H1 (cell line): ENCODE measurements around the gene INPP5A. TPM values are rescaled to one million over a fixed set of nuclear protein-coding genes. Genes with fewer than 3 reads are reported as not detected.

Source experiments
- CTCF ChIA-PET: fragments of 300-600 bp; sonication (Branson Sonifier 250); formaldehyde crosslinking; loops from one replicate; lab custom pipeline; 2021; ENCODE audit not compliant: partially characterized antibody; lab: Charles Lee
- POLR2A ChIA-PET: fragments of 300-600 bp; sonication (Branson Sonifier 250); formaldehyde crosslinking; loops from one replicate; lab custom pipeline; 2021; ENCODE audit warnings: inconsistent platforms; ENCODE audit not compliant: partially characterized antibody; lab: Charles Lee
- DNase-seq, 2 experiments: peaks; one replicate each; pipeline versions ENCODE4 v3.0.0 to v3.0.0-alpha.2; 2010 to 2022; ENCODE audit warnings: low spot score in 2 of 2, low read depth in 1 of 2, mixed read lengths in 1 of 2
- FAIRE-seq: peaks from 2 replicates; lab custom pipeline; 2011; peaks lifted over from hg19 to GRCh38; lab: Jason Lieb, UNC
- H2AFZ ChIP-seq: 2 replicates; pipeline ENCODE4 v1.8.1; 2012; ENCODE audit warnings: low read length, inconsistent platforms
- H2AK5ac ChIP-seq: 2 replicates; pipeline ENCODE4 v1.6.1; 2013; ENCODE audit warnings: low read depth, low read length
- H2BK120ac ChIP-seq: replicated peaks from 2 replicates; pipeline ENCODE3; 2013; ENCODE audit warnings: low read depth, low read length, inconsistent platforms
- H2BK12ac ChIP-seq: 2 replicates; pipeline ENCODE4 v1.6.1; 2013; ENCODE audit warnings: low read depth, low read length
- H2BK15ac ChIP-seq: 2 replicates; pipeline ENCODE4 v1.6.1; 2013; ENCODE audit warnings: low read length
- H2BK20ac ChIP-seq: 2 replicates; pipeline ENCODE4 v1.6.1; 2013; ENCODE audit warnings: low read length
- H2BK5ac ChIP-seq: 2 replicates; pipeline ENCODE4 v1.6.1; 2013; ENCODE audit warnings: low read depth, low read length
- H3K14ac ChIP-seq: 2 replicates; pipeline ENCODE4 v1.6.1; 2013; ENCODE audit warnings: inconsistent platforms; ENCODE audit not compliant: insufficient read length
- H3K18ac ChIP-seq: 2 replicates; pipeline ENCODE4 v1.6.1; 2013; ENCODE audit warnings: low read length; ENCODE audit errors: extremely low read depth
- H3K23ac ChIP-seq: 2 replicates; pipeline ENCODE4 v1.6.1; 2013; ENCODE audit warnings: inconsistent platforms; ENCODE audit not compliant: insufficient read length
- H3K23me2 ChIP-seq: 2 replicates; pipeline ENCODE4 v1.6.1; 2013; ENCODE audit warnings: low read depth, low read length
- H3K27ac ChIP-seq: 2 replicates; pipeline ENCODE4 v1.6.1; 2011; ENCODE audit warnings: low read depth, low read length, inconsistent platforms
- H3K27me3 ChIP-seq, 4 experiments: replicated peaks in 1 of 4; 1 replicate in 1 of 4; 2 replicates in 3 of 4; pipeline versions ENCODE4 v1.6.1 to v1.8.1; 2011 to 2013; ENCODE audit warnings: low read length in 3 of 4, mild to moderate bottlenecking in 3 of 4, inconsistent platforms in 2 of 4, mixed read lengths in 2 of 4, moderate library complexity in 1 of 4; ENCODE audit not compliant: control insufficient read depth in 3 of 4, insufficient read depth in 3 of 4; ENCODE audit errors: extremely low read depth in 1 of 4
- H3K36me3 ChIP-seq, 4 experiments: 2 replicates each; pipeline versions ENCODE4 v1.6.1 to v1.8.1; 2011 to 2013; ENCODE audit warnings: mild to moderate bottlenecking in 4 of 4, low read length in 3 of 4, moderate library complexity in 2 of 4, control low read depth in 1 of 4, inconsistent platforms in 1 of 4; ENCODE audit not compliant: insufficient read depth in 4 of 4, control insufficient read depth in 2 of 4
- H3K4ac ChIP-seq: replicated peaks from 2 replicates; pipeline ENCODE3; 2013; ENCODE audit warnings: low read length, low read depth, mixed read lengths, inconsistent platforms; ENCODE audit not compliant: insufficient read length
- H3K4me1 ChIP-seq, 4 experiments: replicated peaks in 1 of 4; 1 replicate in 1 of 4; 2 replicates in 3 of 4; pipeline versions ENCODE4 v1.6.1 to v1.8.1; 2011 to 2013; ENCODE audit warnings: low read length in 3 of 4, inconsistent platforms in 2 of 4, mixed read lengths in 1 of 4; ENCODE audit not compliant: insufficient read depth in 4 of 4, control insufficient read depth in 3 of 4
- H3K4me2 ChIP-seq, 2 experiments: 2 replicates each; pipeline versions ENCODE4 v1.6.1 to v1.8.1; 2011 to 2013; ENCODE audit warnings: low read depth in 2 of 2, low read length in 2 of 2, control low read depth in 1 of 2, inconsistent platforms in 1 of 2, mild to moderate bottlenecking in 1 of 2; ENCODE audit not compliant: insufficient read depth in 1 of 2
- H3K4me3 ChIP-seq, 4 experiments: fragments of 200-600, 300-600 bp in 1 of 4; sonication (generic), shearing (Covaris generic), sonication (Bioruptor Twin) in 1 of 4; 2 replicates each; pipeline versions ENCODE4 v1.5.1 to v1.8.1; 2011 to 2016; ENCODE audit warnings: low read length in 4 of 4, low read depth in 3 of 4, control low read depth in 2 of 4, inconsistent platforms in 2 of 4, mild to moderate bottlenecking in 2 of 4, mixed read lengths in 1 of 4, moderate library complexity in 1 of 4; ENCODE audit not compliant: insufficient read depth in 2 of 4; ENCODE audit errors: extremely low read depth in 1 of 4
- H3K56ac ChIP-seq: replicated peaks from 2 replicates; pipeline ENCODE3; 2013; ENCODE audit warnings: low read depth, mild to moderate bottlenecking, mixed read lengths, low read length, inconsistent platforms; ENCODE audit not compliant: insufficient read length
- H3K79me1 ChIP-seq: 2 replicates; pipeline ENCODE4 v1.6.1; 2013; ENCODE audit warnings: low read depth, low read length, control low read depth
- H3K79me2 ChIP-seq, 2 experiments: 2 replicates each; pipeline versions ENCODE4 v1.6.1 to v1.8.1; 2012 to 2013; ENCODE audit warnings: low read length in 2 of 2, mild to moderate bottlenecking in 2 of 2, inconsistent platforms in 1 of 2; ENCODE audit not compliant: insufficient read depth in 2 of 2, control insufficient read depth in 1 of 2
- H3K9ac ChIP-seq, 4 experiments: replicated peaks in 1 of 4; 1 replicate in 1 of 4; 2 replicates in 3 of 4; pipeline versions ENCODE4 v1.6.1 to v1.8.1; 2011 to 2013; ENCODE audit warnings: low read depth in 3 of 4, low read length in 3 of 4, control low read depth in 2 of 4, mild to moderate bottlenecking in 2 of 4, moderate library complexity in 2 of 4, inconsistent platforms in 1 of 4; ENCODE audit errors: extremely low read depth in 1 of 4
- H3K9me3 ChIP-seq, 2 experiments: 2 replicates each; pipeline versions ENCODE4 v1.6.1 to v1.8.1; 2012 to 2013; ENCODE audit warnings: mild to moderate bottlenecking in 2 of 2, moderate library complexity in 2 of 2, control low read depth in 1 of 2, inconsistent platforms in 1 of 2, low read depth in 1 of 2, low read length in 1 of 2, mixed read lengths in 1 of 2; ENCODE audit not compliant: insufficient read depth in 2 of 2
- H4K20me1 ChIP-seq, 2 experiments: replicated peaks in 1 of 2; 2 replicates each; pipeline versions ENCODE3 to v1.8.1; 2011 to 2013; ENCODE audit warnings: inconsistent platforms in 2 of 2, low read length in 2 of 2, mild to moderate bottlenecking in 1 of 2; ENCODE audit not compliant: insufficient read depth in 2 of 2, control insufficient read depth in 1 of 2
- H4K5ac ChIP-seq: 2 replicates; pipeline ENCODE4 v1.6.1; 2013; ENCODE audit warnings: low read length, low read depth, mixed read lengths, inconsistent platforms; ENCODE audit not compliant: insufficient read length
- H4K8ac ChIP-seq: 2 replicates; pipeline ENCODE4 v1.8.0; 2013; ENCODE audit warnings: mild to moderate bottlenecking, moderate library complexity, low read length, inconsistent platforms; ENCODE audit not compliant: insufficient read depth; ENCODE audit errors: extremely low read depth
- H4K91ac ChIP-seq: replicated peaks from 2 replicates; pipeline ENCODE3; 2013; ENCODE audit warnings: low read length, mixed read lengths, inconsistent platforms; ENCODE audit not compliant: insufficient read length
- BACH1 ChIP-seq: IDR thresholded peaks from 2 replicates; pipeline ENCODE4 v1.6.1; 2012; ENCODE audit warnings: low read length, improper control_type of control experiment
- RXRA ChIP-seq: IDR thresholded peaks from 2 replicates; pipeline ENCODE4 v1.6.1; 2011; ENCODE audit warnings: low read depth, mild to moderate bottlenecking, low read length, moderate library complexity; ENCODE audit not compliant: insufficient read depth
- WGBS, 2 experiments: shearing (Covaris generic) in 1 of 2; methylation state at CpG; one replicate each; pipeline versions ENCODE4 v1.1.6 to v1.1.7; 2013 to 2015; ENCODE audit warnings: low lambda C conversion rate in 2 of 2, mixed read lengths in 2 of 2, inconsistent platforms in 1 of 2, low coverage in 1 of 2, missing lambda C conversion rate in 1 of 2; ENCODE audit not compliant: insufficient replicate concordance in 2 of 2, insufficient coverage in 1 of 2, insufficient read length in 1 of 2; ENCODE audit errors: extremely low coverage in 1 of 2, missing lambda C conversion rate in 1 of 2; 5-methylcytosine and 5-hydroxymethylcytosine counted together
- polyA plus RNA-seq, 7 experiments: library from polyadenylated mRNA; depleted of rRNA in 3 of 7; stranded (reverse) in 5 of 7; unstranded in 2 of 7; fragments of >200 nt in 5 of 7; fragments of 200-250 nt in 2 of 7; gene quantifications; 1 replicate in 5 of 7; 2 replicates in 1 of 7; 4 replicates in 1 of 7; pipeline versions ENCODE4 v1.2.1 to v1.2.3, GENCODE V29; 2011 to 2013; ENCODE audit warnings: missing spikeins in 2 of 7, mixed read lengths in 2 of 7
- total RNA-seq: library from RNA; stranded (reverse); fragmentation: NEBNext Ultra II Directional; extraction: Animal tissue kit (Norgen Biotek cat#: 25700); gene quantifications from 2 replicates; pipeline ENCODE4 v1.2.1, GENCODE V29; 2021

Gene INPP5A
- total and polyA plus RNA-seq, 2 of the 8 experiments (the other 6 are each of a cell fraction or from before 2014, with no cell fraction given): 19.7 to 27.5 TPM

DNA sequence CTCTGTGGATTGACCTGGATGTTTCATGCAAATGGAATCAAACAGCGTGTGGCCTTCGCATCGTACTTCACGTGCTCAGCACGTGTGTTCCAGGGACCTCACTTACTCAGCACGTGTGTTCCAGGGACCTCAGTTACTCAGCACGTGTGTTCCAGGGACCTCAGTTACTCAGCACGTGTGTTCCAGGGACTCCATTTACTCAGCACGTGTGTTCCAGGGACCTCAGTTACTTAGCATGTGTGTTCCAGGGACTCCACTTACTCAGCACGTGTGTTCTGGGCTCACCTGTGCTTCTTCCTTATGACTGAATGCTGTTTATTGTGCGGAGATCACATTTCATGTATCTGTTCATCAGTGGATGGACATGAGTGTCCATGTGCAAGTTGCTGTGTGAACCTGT, 22.0 kb downstream of the INPP5A start:
- no peak overlapping the region for H2BK12ac ChIP-seq
- no peak overlapping the region for H2BK15ac ChIP-seq
- no peak overlapping the region for H3K4me3 ChIP-seq
- H3K79me2 ChIP-seq: peaks cover 3 to 16% of the 10 kb centered on the region in 2 experiments
- H3K9ac ChIP-seq: no peak overlapping the region
- H4K8ac ChIP-seq: no peak overlapping the region
- H3K79me1 ChIP-seq: peaks cover 12% of the 10 kb centered on the region
- H2BK120ac ChIP-seq: no peak overlapping the region
- FAIRE-seq (no peak), DNase-seq (no peak)
- no peaks in the 10 kb centered on the region; a peak in 2 of 7 replicates for H3K4me1 ChIP-seq
- no peak overlapping the region for H3K27ac ChIP-seq
- H4K91ac ChIP-seq: no peak overlapping the region
- no peaks in the 10 kb centered on the region for H3K36me3 ChIP-seq
- H3K56ac ChIP-seq: no peak overlapping the region
- no peaks in the 10 kb centered on the region; a peak in 1 of 7 replicates for H3K27me3 ChIP-seq
- peaks cover 2 to 25% of the 10 kb centered on the region in 2 experiments for H4K20me1 ChIP-seq
- no peak overlapping the region for H2BK20ac ChIP-seq
- H3K18ac ChIP-seq: no peak overlapping the region
- POLR2A ChIA-PET: interaction anchor here (0.7 to 1.1 kb wide), 2 partner anchors 16 to 17 kb away, joined by 3 to 4 read pairs; no protein-coding TSS in a partner anchor
- no peak overlapping the region for H2AFZ ChIP-seq
- H3K14ac ChIP-seq: no peak overlapping the region
- no peak overlapping the region for H4K5ac ChIP-seq
- no peak for TF ChIP-seq RXRA
- TF ChIP-seq BACH1: no peak
- TF ChIP-seq, all 59 proteins: peak for 0
- H3K4ac ChIP-seq: no peak overlapping the region
- H2AK5ac ChIP-seq: no peak overlapping the region
- no peak overlapping the region for H3K23ac ChIP-seq
- H3K9me3 ChIP-seq: no peaks in the 10 kb centered on the region; a peak in 1 of 4 replicates
- no peak overlapping the region for H3K4me2 ChIP-seq
- H2BK5ac ChIP-seq: no peak overlapping the region
- H3K23me2 ChIP-seq: peaks cover 1% of the 10 kb centered on the region; the same call in 1 of the 2 replicates
- WGBS, 2 experiments: 95% methylated on average over 11 of the region's 11 CpGs; no CpG with 5 or more reads in 1 of the 2 experiments
- CTCF ChIA-PET: interaction anchor here (0.6 to 2.2 kb wide), 5 partner anchors 8 to 101 kb away, joined by 3 to 6 read pairs (median 3); no protein-coding TSS in a partner anchor
